BLaER1 treated with 17β-estradiol and CSF1 and Interleukin-3, amounts not matched to agents 10 nM and 100 nM (cell line): ENCODE measurements around the gene UCP2.
A peak's percentile ranks its signal among the peaks of the same experiment; 100 is the strongest.
"Not testable (repeated sequence)": the region's sequence is repeated elsewhere in the genome, so short reads cannot be mapped to it uniquely, and the experiment has no call there.

Experiments used
- H3K27ac ChIP-seq, 11 experiments: shearing (Covaris generic); formaldehyde crosslinking; 2 replicates each; pipeline ENCODE4 v1.8.1; 2022
- H3K27me3 ChIP-seq, 11 experiments: shearing (Covaris generic); formaldehyde crosslinking; 2 replicates each; pipeline ENCODE4 v1.8.1; 2022
- H3K36me3 ChIP-seq, 11 experiments: shearing (Covaris generic); formaldehyde crosslinking; 2 replicates each; pipeline ENCODE4 v1.8.1; 2022
- H3K4me1 ChIP-seq, 10 experiments: shearing (Covaris generic); formaldehyde crosslinking; 2 replicates each; pipeline ENCODE4 v1.8.1; 2022
- H3K4me2 ChIP-seq, 11 experiments: shearing (Covaris generic); formaldehyde crosslinking; 2 replicates each; pipeline ENCODE4 v1.8.1; 2022
- H3K4me3 ChIP-seq, 10 experiments: shearing (Covaris generic); formaldehyde crosslinking; 2 replicates each; pipeline ENCODE4 v1.8.1; 2022
- H3K9ac ChIP-seq, 11 experiments: shearing (Covaris generic); formaldehyde crosslinking; 2 replicates each; pipeline ENCODE4 v1.8.1; 2022
- H3K9me3 ChIP-seq, 11 experiments: shearing (Covaris generic); formaldehyde crosslinking; replicated peaks in 1 of 11; 2 replicates each; pipeline ENCODE4 v1.8.1; 2022
- H4K20me1 ChIP-seq, 11 experiments: shearing (Covaris generic); formaldehyde crosslinking; 2 replicates each; pipeline ENCODE4 v1.8.1; 2022
- Cebpa-rat ChIP-seq, 11 experiments: shearing (Covaris generic); IDR thresholded peaks; 2 replicates each; pipeline ENCODE4 v1.8.1; 2022

Gene UCP2

GRCh38 chr11:73991471-73992006, 8.9 kb upstream of the UCP2 start:
- no peak for TF ChIP-seq Cebpa-rat (IDR thresholded peaks at IDR 0.05)
- Histone ChIP-seq H3K27ac (peak overlapping the region in 3 of 11 experiments; percentile 36 to 45 (median 40); a peak in 5 of 22 replicates), H3K9ac (peak overlapping the region in 3 of 11 experiments; percentile 6 to 48 (median 46); a peak in 3 of 22 replicates), H4K20me1 (no peaks in the 10 kb centered on the region), H3K27me3 (no peaks in the 10 kb centered on the region), H3K4me1 (peaks cover 23 to 51% (median 39%) of the 10 kb centered on the region in 10 experiments), H3K36me3 (no peaks in the 10 kb centered on the region), H3K9me3 (no peaks in the 10 kb centered on the region), H3K4me3 (no peak overlapping the region), H3K4me2 (peak overlapping the region; percentile 57 to 85 (median 73))

- TF ChIP-seq Cebpa-rat (IDR thresholded peaks at IDR 0.05) = no peak
- H3K27me3 ChIP-seq = no peaks in the 10 kb centered on the region
- H3K36me3 ChIP-seq = no peaks in the 10 kb centered on the region
- no peak overlapping the region for H3K9ac ChIP-seq
- H4K20me1 ChIP-seq = no peaks in the 10 kb centered on the region
- 0 out of 22 replicates have a peak overlapping the region, but pooled peaks of 1 of the 11 experiments have one; percentile 36 for H3K27ac ChIP-seq
- peak overlapping the region; percentile 57 to 85 (median 73) for H3K4me2 ChIP-seq
- H3K9me3 ChIP-seq = no peaks in the 10 kb centered on the region
- H3K4me3 ChIP-seq = no peak overlapping the region
- peaks cover 21 to 47% (median 32%) of the 10 kb centered on the region in 10 experiments for H3K4me1 ChIP-seq
These were observed 8.1 kb upstream of the UCP2 start for GRCh38 chr11:73990730-73991129.

- Histone ChIP-seq H3K4me1 (peaks cover 17 to 42% (median 24%) of the 10 kb centered on the region in 10 experiments), H3K36me3 (no peaks in the 10 kb centered on the region), H3K27ac (no peak overlapping the region), H3K9ac (no peak overlapping the region), H3K27me3 (no peaks in the 10 kb centered on the region), H3K9me3 (no peaks in the 10 kb centered on the region), H3K4me3 (no peak overlapping the region), H4K20me1 (no peaks in the 10 kb centered on the region), H3K4me2 (no peak overlapping the region)
- TF ChIP-seq Cebpa-rat (IDR thresholded peaks at IDR 0.05) = no peak
These were observed 6.5 kb upstream of the UCP2 start for GRCh38 chr11:73989156-73989555.

GRCh38 chr11:73988227-73988626, 5.6 kb upstream of the UCP2 start:
- no peak for TF ChIP-seq Cebpa-rat (IDR thresholded peaks at IDR 0.05)
- H3K9me3 ChIP-seq = no peaks in the 10 kb centered on the region
- peaks cover 26 to 46% (median 34%) of the 10 kb centered on the region in 10 experiments for H3K4me1 ChIP-seq
- no peaks in the 10 kb centered on the region for H3K27me3 ChIP-seq
- H3K4me2 ChIP-seq = no peak overlapping the region
- H3K4me3 ChIP-seq = no peak overlapping the region
- no peaks in the 10 kb centered on the region for H3K36me3 ChIP-seq
- no peak overlapping the region for H3K27ac ChIP-seq
- no peak overlapping the region for H3K9ac ChIP-seq
- H4K20me1 ChIP-seq = no peaks in the 10 kb centered on the region

- H3K4me3 ChIP-seq, H3K9me3 ChIP-seq, H3K9ac ChIP-seq, H3K27me3 ChIP-seq, H3K27ac ChIP-seq, H3K4me2 ChIP-seq: not testable (repeated sequence)
- peaks cover 0 to 14% (median 8%) of the 10 kb centered on the region in 11 experiments; a peak in 18 of 22 replicates for H3K36me3 ChIP-seq
- H4K20me1 ChIP-seq = peaks cover 0 to 19% (median 2%) of the 10 kb centered on the region in 11 experiments; a peak in 8 of 22 replicates
- peaks cover 25 to 32% (median 30%) of the 10 kb centered on the region in 10 experiments for H3K4me1 ChIP-seq
These were observed 3.0 kb upstream of the UCP2 start for GRCh38 chr11:73985661-73986060.

- Histone ChIP-seq H3K36me3 (peaks cover 9 to 31% (median 22%) of the 10 kb centered on the region in 11 experiments; a peak in 20 of 22 replicates), H3K4me2 (peak overlapping the region; percentile 75 to 100 (median 97)), H3K27me3 (no peaks in the 10 kb centered on the region), H3K9me3 (no peaks in the 10 kb centered on the region), H4K20me1 (peaks cover 0 to 36% (median 7%) of the 10 kb centered on the region in 11 experiments; a peak in 8 of 22 replicates), H3K4me1 (peaks cover 29 to 46% (median 43%) of the 10 kb centered on the region in 10 experiments), H3K9ac (peak overlapping the region; percentile 86 to 97 (median 91)), H3K4me3 (peak overlapping the region; percentile 75 to 96 (median 85); a peak in 19 of 20 replicates), H3K27ac (peak overlapping the region; percentile 75 to 98 (median 92); a peak in 21 of 22 replicates)
- no peak for TF ChIP-seq Cebpa-rat (IDR thresholded peaks at IDR 0.05)
These were observed 1.3 kb upstream of the UCP2 start for GRCh38 chr11:73983741-73984538.

- peaks cover 0 to 44% (median 7%) of the 10 kb centered on the region in 11 experiments; a peak in 9 of 22 replicates for H4K20me1 ChIP-seq
- H3K27me3 ChIP-seq = no peaks in the 10 kb centered on the region
- peaks cover 16 to 39% (median 30%) of the 10 kb centered on the region in 11 experiments for H3K36me3 ChIP-seq
- peak overlapping the region; percentile 75 to 96 (median 85) for H3K4me3 ChIP-seq
- H3K4me2 ChIP-seq = peak overlapping the region; percentile 75 to 100 (median 97)
- TF ChIP-seq Cebpa-rat (IDR thresholded peaks at IDR 0.05) = no peak
- H3K4me1 ChIP-seq = peaks cover 37 to 54% (median 50%) of the 10 kb centered on the region in 10 experiments
- H3K9me3 ChIP-seq = no peaks in the 10 kb centered on the region
- peak overlapping the region; percentile 75 to 98 (median 92) for H3K27ac ChIP-seq
- H3K9ac ChIP-seq = peak overlapping the region; percentile 86 to 97 (median 91)
These were observed 522 bp upstream of the UCP2 start for GRCh38 chr11:73982990-73983740.

- no peak for TF ChIP-seq Cebpa-rat (IDR thresholded peaks at IDR 0.05)
- H3K9me3 ChIP-seq = no peaks in the 10 kb centered on the region
- peaks cover 36 to 58% (median 50%) of the 10 kb centered on the region in 11 experiments for H3K36me3 ChIP-seq
- H3K4me3 ChIP-seq = peak overlapping the region; percentile 75 to 96 (median 85)
- H3K27me3 ChIP-seq = no peaks in the 10 kb centered on the region
- H3K9ac ChIP-seq = peak overlapping the region; percentile 86 to 97 (median 91)
- peak overlapping the region; percentile 91 to 100 (median 98) for H3K4me2 ChIP-seq
- H3K4me1 ChIP-seq = peaks cover 48 to 71% (median 57%) of the 10 kb centered on the region in 10 experiments
- H4K20me1 ChIP-seq = peaks cover 0 to 63% (median 11%) of the 10 kb centered on the region in 11 experiments; a peak in 10 of 22 replicates
- H3K27ac ChIP-seq = peak overlapping the region; percentile 75 to 98 (median 92)
These were observed 1.4 kb downstream of the UCP2 start for GRCh38 chr11:73981051-73981805.
